Cardiac septum (tissue), 1 donor: Measurements from ENCODE around the gene AHNAK2. TPM values are rescaled to one million over a fixed set of nuclear protein-coding genes. Genes with fewer than 3 reads are reported as not detected.

Experiments
- total RNA-seq: library from RNA; stranded (reverse); fragmentation: NEBNext Ultra II Directional; extraction: Animal tissue kit (Norgen Biotek cat#: 25700); gene quantifications from one replicate; pipeline ENCODE4 v1.2.1, GENCODE V29; 2021
- donor health status: DM: no; HTN: no; CAD: no.

Gene AHNAK2
- total RNA-seq, 1 donor from 2014 or later, result 4.6 TPM

Other genes with a start within 250 kb of the AHNAK2 start
- gene SIVA1, start 225.2 kb downstream of the AHNAK2 start, total RNA-seq, result 50.9 TPM
- 172 TPM for gene AKT1, start 182.6 kb downstream of the AHNAK2 start, total RNA-seq
- gene ZBTB42, start 177.3 kb downstream of the AHNAK2 start, total RNA-seq, result 8.6 TPM
- gene CEP170B, start 113.1 kb downstream of the AHNAK2 start, total RNA-seq, result 19.2 TPM
- gene PLD4, start 53.5 kb downstream of the AHNAK2 start, total RNA-seq, result 0.51 TPM
- gene CLBA1, start 7.4 kb upstream of the AHNAK2 start, total RNA-seq, result 2.7 TPM
- gene CDCA4, start 42.7 kb upstream of the AHNAK2 start, total RNA-seq, result 2.3 TPM
- 0.73 TPM for gene GPR132, start 87.1 kb upstream of the AHNAK2 start, total RNA-seq
- gene JAG2, start 190.4 kb upstream of the AHNAK2 start, total RNA-seq, result 36.7 TPM
- 27.1 TPM for gene NUDT14, start 202.9 kb upstream of the AHNAK2 start, total RNA-seq